DMS53 treated with DMSO at 0.1 percent for 48 hours (cell line): Measurements from ENCODE around the gene BMP2.

Source experiments
- DNase-seq: peaks from one replicate; lab custom pipeline; 2025; ENCODE audit not compliant: unreplicated experiment; lab: John Stamatoyannopoulos, UW

The BMP2 gene

GRCh38 chr20:6767126-6767535 lies 355 bp upstream of the BMP2 start:
- no peak for DNase-seq

GRCh38 chr20:6768228-6769140 lies 998 bp downstream of the BMP2 start:
- peak; percentile 9 for DNase-seq

- DNase-seq = no peak
Measured at GRCh38 chr20:6769903-6770785, 2.7 kb downstream of the BMP2 start.

- no peak for DNase-seq
Measured at GRCh38 chr20:6770786-6771100, 3.3 kb downstream of the BMP2 start.

GRCh38 chr20:6780433-6781190 lies 13.1 kb downstream of the BMP2 start:
- DNase-seq = no peak

GRCh38 chr20:6783752-6784151 lies 16.3 kb downstream of the BMP2 start:
- DNase-seq = no peak

- no peak for DNase-seq
Measured at GRCh38 chr20:6784210-6784631, 16.7 kb downstream of the BMP2 start.

- DNase-seq = no peak
Measured at GRCh38 chr20:6784767-6785166, 17.3 kb downstream of the BMP2 start.

- DNase-seq = no peak
Measured at GRCh38 chr20:6786548-6786947, 19.1 kb downstream of the BMP2 start.

- no peak for DNase-seq
Measured at GRCh38 chr20:6792789-6793188, 25.3 kb downstream of the BMP2 start.

- no peak for DNase-seq
Measured at GRCh38 chr20:6802227-6802626, 34.7 kb downstream of the BMP2 start.

- DNase-seq = peak; percentile 18
Measured at GRCh38 chr20:6806275-6806674, 38.8 kb downstream of the BMP2 start.

GRCh38 chr20:6811262-6812035 lies 44.0 kb downstream of the BMP2 start:
- DNase-seq = no peak

- DNase-seq = no peak
Measured at GRCh38 chr20:6812530-6812929, 45.0 kb downstream of the BMP2 start.

GRCh38 chr20:6814945-6815344 lies 47.5 kb downstream of the BMP2 start:
- DNase-seq = no peak

- no peak for DNase-seq
Measured at GRCh38 chr20:6818033-6818808, 50.7 kb downstream of the BMP2 start.

GRCh38 chr20:6819599-6819998 lies 52.1 kb downstream of the BMP2 start:
- DNase-seq = no peak

- DNase-seq = no peak
Measured at GRCh38 chr20:6824401-6824800, 56.9 kb downstream of the BMP2 start.

GRCh38 chr20:6827472-6827871 lies 60.0 kb downstream of the BMP2 start:
- no peak for DNase-seq
